Sigmoid colon (tissue), 7 donors: ENCODE data around the gene LIPG. TPM values are rescaled to one million over a fixed set of nuclear protein-coding genes. Genes with fewer than 3 reads are reported as not detected.

Source experiments
- DNase-seq: peaks from one replicate; pipeline ENCODE4 v3.0.0-alpha.2; 2019
- H3K27ac ChIP-seq, 4 donors: fragments of 200-600 bp; sonication (generic); one replicate each; pipeline ENCODE4 v1.5.1; 2016 to 2019; ENCODE audit warnings: mild to moderate bottlenecking in 1 of 4
- H3K27me3 ChIP-seq, 3 donors: fragments of 200-600 bp; sonication (generic); one replicate each; pipeline ENCODE4 v1.5.1; 2019; ENCODE audit warnings: mild to moderate bottlenecking in 1 of 3
- H3K36me3 ChIP-seq, 4 donors: fragments of 200-600 bp; sonication (generic); one replicate each; pipeline ENCODE4 v1.5.1; 2016 to 2019
- H3K4me1 ChIP-seq, 4 donors: fragments of 200-600 bp; sonication (generic); one replicate each; pipeline ENCODE4 v1.5.1; 2017 to 2019
- H3K4me3 ChIP-seq, 4 donors: fragments of 200-600 bp; sonication (generic); one replicate each; pipeline ENCODE4 v1.5.1; 2017 to 2019; ENCODE audit warnings: mild to moderate bottlenecking in 2 of 4, moderate library complexity in 1 of 4
- H3K9me3 ChIP-seq, 4 donors: fragments of 200-600 bp in 3 of 4; sonication (generic) in 3 of 4; one replicate each; pipeline versions ENCODE4 v1.5.1 to v1.6.1; 2013 to 2019
- CTCF ChIP-seq, 4 experiments: fragments of 450-650 bp in 3 of 4; fragments of 200-600 bp in 1 of 4; IDR thresholded peaks; one replicate each; pipeline ENCODE4 v1.5.1; 2016 to 2019; ENCODE audit warnings: antibody characterized with exemption in 4 of 4, mild to moderate bottlenecking in 3 of 4, moderate library complexity in 2 of 4
- EP300 ChIP-seq, 4 donors: sonication (generic); formaldehyde crosslinking; IDR thresholded peaks; one replicate each; pipeline ENCODE4 v1.6.1; 2017; ENCODE audit warnings: antibody characterized with exemption in 4 of 4
- POLR2A ChIP-seq, 2 donors: fragments of 450-650 bp; IDR thresholded peaks; one replicate each; pipeline ENCODE4 v1.6.1; 2016; ENCODE audit warnings: antibody characterized with exemption in 2 of 2, mild to moderate bottlenecking in 2 of 2, moderate library complexity in 2 of 2
- POLR2AphosphoS5 ChIP-seq, 4 donors: sonication (generic); formaldehyde crosslinking; IDR thresholded peaks; one replicate each; pipeline ENCODE4 v1.6.1; 2017; ENCODE audit warnings: antibody characterized with exemption in 4 of 4
- WGBS, 2 donors: extraction: QIAGEN DNeasy Blood & Tissue Kit; methylation state at CpG; one replicate each; pipeline ENCODE4 v1.1.7; 2013; 5-methylcytosine and 5-hydroxymethylcytosine counted together
- intact Hi-C: fragments of 100-400 bp; cut with DNase I; formaldehyde crosslinking; loops from one replicate; pipeline ENCODE4 v1.15.1; 2023
- polyA plus RNA-seq, 3 donors: library from polyadenylated mRNA; stranded (reverse); fragments of 200-250 nt; gene quantifications; one replicate each; pipeline ENCODE4 v1.2.3, GENCODE V29; 2013
- total RNA-seq, 4 donors: library from RNA; depleted of rRNA; stranded (reverse); fragments of >200 nt; gene quantifications; one replicate each; pipeline ENCODE4 v1.1.0, GENCODE V29; 2016
- donor health status: healthy with polysubstance abuse.
- donor health status: Bipolar disorder and iron deficiency.
- donor health status: healthy.

The LIPG gene
- total and polyA plus RNA-seq, 7 donors, result under 0.01 to 21.9 (median 2.4) TPM

GRCh38 chr18:49563701-49564517 lies 2.1 kb downstream of the LIPG start:
- peaks cover 0 to 50% (median 22%) of the 10 kb centered on the region in 3 donors for H3K27me3 ChIP-seq

DNA sequence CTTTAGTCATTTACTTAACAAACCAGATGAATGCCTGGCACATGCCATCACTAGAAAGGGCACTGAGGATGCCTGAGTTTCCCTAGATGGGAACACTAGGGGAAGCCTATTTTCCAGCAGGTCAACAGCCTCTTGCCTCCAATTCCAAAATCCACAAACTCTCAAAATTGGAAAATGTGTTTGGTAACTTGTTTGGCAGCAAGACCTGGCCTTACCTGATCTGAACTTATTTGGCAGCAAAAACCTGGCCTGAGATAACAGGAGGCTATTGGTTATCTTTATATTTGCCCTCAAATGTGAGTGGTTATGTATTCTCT lies 2.6 kb downstream of the LIPG start:
- no peak for DNase-seq
- Histone ChIP-seq H3K4me3 (no peak overlapping the region), H3K9me3 (no peaks in the 10 kb centered on the region), H3K4me1 (peaks cover 0 to 37% (median 33%) of the 10 kb centered on the region in 4 donors), H3K36me3 (no peaks in the 10 kb centered on the region), H3K27ac (no peak overlapping the region), H3K27me3 (peaks cover 0 to 48% (median 22%) of the 10 kb centered on the region in 3 donors)
- TF ChIP-seq CTCF (IDR thresholded peaks at IDR 0.05) (no peak), EP300 (IDR thresholded peaks at IDR 0.05) (no peak), POLR2A (IDR thresholded peaks at IDR 0.05) (no peak)
- intact Hi-C loops, result no loop called here

More at GRCh38 chr18:49563701-49564517, 2.1 kb downstream of the LIPG start:
- TF ChIP-seq POLR2A (IDR thresholded peaks at IDR 0.05) (no peak), EP300 (IDR thresholded peaks at IDR 0.05) (no peak), POLR2AphosphoS5 (IDR thresholded peaks at IDR 0.05) (no peak), CTCF (IDR thresholded peaks at IDR 0.05) (no peak)
- no peak overlapping the region for H3K27ac ChIP-seq
- intact Hi-C loops, result no loop called here
- no peak overlapping the region for H3K4me3 ChIP-seq
- DNase-seq, result no peak
- WGBS, 2 donors, result 57 to 75% methylated on average over 8 of the region's 8 CpGs
- H3K36me3 ChIP-seq, result no peaks in the 10 kb centered on the region
- H3K4me1 ChIP-seq, result peaks cover 0 to 37% (median 33%) of the 10 kb centered on the region in 4 donors
- no peaks in the 10 kb centered on the region for H3K9me3 ChIP-seq

DNA sequence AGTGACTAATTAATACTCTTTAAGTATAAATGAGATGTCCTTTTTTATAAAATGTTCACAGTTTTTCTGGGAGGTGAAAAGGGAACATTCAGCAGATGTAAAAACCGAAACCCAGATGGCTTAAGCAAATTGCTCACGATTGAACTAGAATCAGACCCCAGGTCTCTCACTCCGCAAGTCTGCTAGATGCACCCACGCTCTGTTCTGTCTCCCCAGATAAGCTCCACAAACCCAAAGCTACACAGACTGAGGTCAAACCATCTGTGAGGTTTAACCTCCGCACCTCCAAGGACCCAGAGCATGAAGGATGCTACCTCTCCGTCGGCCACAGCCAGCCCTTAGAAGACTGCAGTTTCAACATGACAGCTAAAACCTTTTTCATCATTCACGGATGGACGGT lies 3.2 kb downstream of the LIPG start:
- peaks cover 0 to 42% (median 15%) of the 10 kb centered on the region in 3 donors for H3K27me3 ChIP-seq
- H3K4me3 ChIP-seq, result no peak overlapping the region
- TF ChIP-seq POLR2A (IDR thresholded peaks at IDR 0.05), result no peak
- TF ChIP-seq POLR2AphosphoS5 (IDR thresholded peaks at IDR 0.05), result no peak
- TF ChIP-seq EP300 (IDR thresholded peaks at IDR 0.05), result no peak
- no peak for TF ChIP-seq CTCF (IDR thresholded peaks at IDR 0.05)
- WGBS, 2 donors, result 84 to 86% methylated on average over 9 of the region's 9 CpGs
- H3K27ac ChIP-seq, result no peak overlapping the region
- intact Hi-C loops, result no loop called here
- no peak for DNase-seq
- H3K4me1 ChIP-seq, result peaks cover 0 to 37% (median 33%) of the 10 kb centered on the region in 4 donors
- no peaks in the 10 kb centered on the region for H3K36me3 ChIP-seq
- no peaks in the 10 kb centered on the region for H3K9me3 ChIP-seq

DNA sequence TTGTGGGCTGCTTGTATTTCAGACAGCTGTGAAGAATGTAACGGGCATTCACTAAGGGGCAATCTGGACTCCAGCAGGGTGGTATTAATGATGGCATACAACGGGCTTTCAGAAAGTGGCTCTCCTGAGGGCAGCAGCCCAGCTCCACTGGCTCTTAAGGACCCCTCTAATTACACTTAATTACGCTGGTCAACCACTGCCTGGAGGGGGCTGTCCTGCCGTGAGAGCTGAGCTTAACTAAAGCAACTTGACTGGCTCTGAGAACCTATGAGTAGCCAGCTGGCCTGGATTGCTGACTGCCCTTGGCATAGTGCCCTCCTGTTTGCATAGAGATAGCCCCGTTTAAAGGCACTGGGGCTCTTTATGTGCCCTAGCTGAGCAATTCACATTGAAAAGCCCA lies 3.8 kb downstream of the LIPG start:
- no peak for DNase-seq
- 46 to 67% methylated on average over 5 of the region's 5 CpGs for WGBS, 2 donors
- Histone ChIP-seq H3K4me1 (peaks cover 0 to 33% (median 30%) of the 10 kb centered on the region in 4 donors), H3K27me3 (peaks cover 0 to 36% (median 10%) of the 10 kb centered on the region in 3 donors), H3K27ac (no peak overlapping the region), H3K9me3 (no peaks in the 10 kb centered on the region), H3K36me3 (no peaks in the 10 kb centered on the region), H3K4me3 (no peak overlapping the region)
- TF ChIP-seq CTCF (IDR thresholded peaks at IDR 0.05), result no peak
- TF ChIP-seq POLR2AphosphoS5 (IDR thresholded peaks at IDR 0.05), result no peak
- intact Hi-C loops, result no loop called here
